H9 (cell line): ENCODE measurements around the gene MYO10. TPM values are rescaled to one million over a fixed set of nuclear protein-coding genes. Genes with fewer than 3 reads are reported as not detected.

ENCODE experiments used
- DNase-seq: peaks from one replicate; pipeline ENCODE4 v3.0.0-alpha.2; 2017
- H2AFZ ChIP-seq: one replicate; pipeline ENCODE4 v1.6.1; 2013; ENCODE audit warnings: mild to moderate bottlenecking, low read length, control low read depth, moderate library complexity
- H2AK5ac ChIP-seq: 2 replicates; pipeline ENCODE4 v1.6.1; 2013; ENCODE audit warnings: low read length, control low read depth, mixed read lengths; ENCODE audit not compliant: insufficient read length
- H2BK120ac ChIP-seq: one replicate; pipeline ENCODE4 v1.6.1; 2013; ENCODE audit warnings: low read depth, mild to moderate bottlenecking, low read length, control low read depth, inconsistent platforms; ENCODE audit not compliant: poor library complexity, severe bottlenecking
- H2BK12ac ChIP-seq: 2 replicates; pipeline ENCODE4 v1.6.1; 2013; ENCODE audit warnings: low read length, control low read depth, mixed read lengths, low read depth; ENCODE audit not compliant: insufficient read length
- H2BK15ac ChIP-seq: 2 replicates; pipeline ENCODE4 v1.6.1; 2013; ENCODE audit warnings: low read depth, low read length, control low read depth
- H2BK20ac ChIP-seq: one replicate; pipeline ENCODE4 v1.6.1; 2013; ENCODE audit warnings: low read depth, mild to moderate bottlenecking, low read length, control low read depth, inconsistent platforms; ENCODE audit not compliant: poor library complexity, severe bottlenecking
- H2BK5ac ChIP-seq: 2 replicates; pipeline ENCODE4 v1.6.1; 2013; ENCODE audit warnings: low read length, control low read depth, mixed read lengths; ENCODE audit not compliant: insufficient read length
- H3K14ac ChIP-seq: 2 replicates; pipeline ENCODE4 v1.6.1; 2013; ENCODE audit warnings: low read length, control low read depth; ENCODE audit not compliant: insufficient read depth
- H3K18ac ChIP-seq: 2 replicates; pipeline ENCODE4 v1.6.1; 2013; ENCODE audit warnings: low read depth, mild to moderate bottlenecking, mixed read lengths, low read length, control low read depth; ENCODE audit not compliant: insufficient read length
- H3K23ac ChIP-seq: 2 replicates; pipeline ENCODE4 v1.6.1; 2013; ENCODE audit warnings: low read length, control low read depth, mixed read lengths, low read depth; ENCODE audit not compliant: insufficient read length
- H3K23me2 ChIP-seq: 2 replicates; pipeline ENCODE4 v1.6.1; 2013; ENCODE audit warnings: low read depth, mild to moderate bottlenecking, mixed read lengths, low read length, control low read depth; ENCODE audit not compliant: insufficient read length, poor library complexity, severe bottlenecking
- H3K27ac ChIP-seq: 2 replicates; pipeline ENCODE4 v1.5.1; 2013; ENCODE audit warnings: low read length, control low read depth, mixed read lengths, low read depth; ENCODE audit not compliant: insufficient read length
- H3K27me3 ChIP-seq: 2 replicates; pipeline ENCODE4 v1.6.1; 2013; ENCODE audit warnings: low read length, control low read depth, inconsistent platforms; ENCODE audit not compliant: insufficient read depth
- H3K4ac ChIP-seq: 2 replicates; pipeline ENCODE4 v1.6.1; 2013; ENCODE audit warnings: low read depth, mild to moderate bottlenecking, control low read depth, inconsistent platforms, low read length, moderate library complexity
- H3K4me1 ChIP-seq: 2 replicates; pipeline ENCODE4 v1.6.1; 2013; ENCODE audit warnings: low read length, control low read depth, inconsistent platforms; ENCODE audit not compliant: insufficient read depth
- H3K4me2 ChIP-seq: 2 replicates; pipeline ENCODE4 v1.6.1; 2013; ENCODE audit warnings: low read length, control low read depth, mixed read lengths; ENCODE audit not compliant: insufficient read length, insufficient read depth
- H3K56ac ChIP-seq: 2 replicates; pipeline ENCODE4 v1.6.1; 2013; ENCODE audit warnings: low read depth, mild to moderate bottlenecking, mixed read lengths, low read length, control low read depth; ENCODE audit not compliant: insufficient read length
- H3K79me1 ChIP-seq: 2 replicates; pipeline ENCODE4 v1.6.1; 2013; ENCODE audit warnings: low read depth, mild to moderate bottlenecking, moderate library complexity, low read length, control low read depth, inconsistent platforms; ENCODE audit not compliant: insufficient read depth, poor library complexity, severe bottlenecking
- H3K79me2 ChIP-seq: 2 replicates; pipeline ENCODE4 v1.6.1; 2013; ENCODE audit warnings: low read length, control low read depth, inconsistent platforms; ENCODE audit not compliant: insufficient read depth
- H3K9ac ChIP-seq: 2 replicates; pipeline ENCODE4 v1.6.1; 2013; ENCODE audit warnings: low read length, control low read depth, mixed read lengths; ENCODE audit not compliant: insufficient read length; ENCODE audit errors: extremely low read depth
- H3K9me3 ChIP-seq: one replicate; pipeline ENCODE4 v1.6.1; 2013; ENCODE audit warnings: low read depth, low read length, inconsistent platforms; ENCODE audit not compliant: control insufficient read depth
- H3T11ph ChIP-seq: one replicate; pipeline ENCODE4 v1.6.1; 2013; ENCODE audit warnings: mild to moderate bottlenecking, low read length, control low read depth, inconsistent platforms
- H4K20me1 ChIP-seq: one replicate; pipeline ENCODE4 v1.6.1; 2013; ENCODE audit not compliant: control insufficient read depth, insufficient read length, insufficient read depth
- H4K5ac ChIP-seq: 2 replicates; pipeline ENCODE4 v1.6.1; 2013; ENCODE audit warnings: low read depth, mild to moderate bottlenecking, mixed read lengths, low read length, control low read depth; ENCODE audit not compliant: insufficient read length
- H4K8ac ChIP-seq: replicated peaks from 2 replicates; pipeline ENCODE4 v1.6.1; 2013; ENCODE audit warnings: low read length, control low read depth, mixed read lengths, low read depth; ENCODE audit not compliant: insufficient read length
- H4K91ac ChIP-seq: 2 replicates; pipeline ENCODE4 v1.6.1; 2013; ENCODE audit warnings: low read depth, mild to moderate bottlenecking, moderate library complexity, mixed read lengths, low read length, control low read depth; ENCODE audit not compliant: insufficient read length
- H3K27ac Mint-ChIP-seq, 3 experiments: 2 replicates in 2 of 3; 3 replicates in 1 of 3; pipeline ENCODE4 v1.8.0; 2020 to 2021; ENCODE audit warnings: mixed read lengths in 3 of 3, mild to moderate bottlenecking in 1 of 3, moderate library complexity in 1 of 3
- H3K27me3 Mint-ChIP-seq: 2 replicates; pipeline ENCODE4 v1.8.0; 2021; ENCODE audit warnings: low read depth, mild to moderate bottlenecking, moderate library complexity, mixed read lengths
- H3K36me3 Mint-ChIP-seq, 3 experiments: 2 replicates in 2 of 3; 3 replicates in 1 of 3; pipeline ENCODE4 v1.8.0; 2020 to 2021; ENCODE audit warnings: low read depth in 3 of 3, mixed read lengths in 3 of 3; ENCODE audit not compliant: insufficient read depth in 1 of 3
- H3K4me1 Mint-ChIP-seq, 2 experiments: 2 replicates each; pipeline ENCODE4 v1.8.0; 2020; ENCODE audit warnings: mixed read lengths in 2 of 2
- H3K4me3 Mint-ChIP-seq, 2 experiments: 2 replicates in 1 of 2; 3 replicates in 1 of 2; pipeline ENCODE4 v1.8.0; 2020 to 2021; ENCODE audit warnings: mild to moderate bottlenecking in 2 of 2, mixed read lengths in 2 of 2, moderate library complexity in 1 of 2
- H3K9me3 Mint-ChIP-seq, 2 experiments: 2 replicates in 1 of 2; 3 replicates in 1 of 2; pipeline ENCODE4 v1.8.0; 2020; ENCODE audit warnings: mild to moderate bottlenecking in 2 of 2, mixed read lengths in 2 of 2, moderate library complexity in 1 of 2
- CTCF ChIP-seq: fragments of 200-600 bp; sonication (generic); conservative IDR thresholded peaks from 3 replicates; pipeline ENCODE4 v1.8.0; 2021; ENCODE audit warnings: antibody characterized with exemption, mild to moderate bottlenecking
- WGBS: extraction: QIAGEN DNeasy Blood & Tissue Kit; methylation state at CpG from one replicate; pipeline ENCODE4 v1.1.7; 2013; ENCODE audit warnings: missing lambda C conversion rate, low lambda C conversion rate, mixed read lengths; ENCODE audit not compliant: insufficient read length; ENCODE audit errors: extremely low coverage; 5-methylcytosine and 5-hydroxymethylcytosine counted together
- total RNA-seq: library from RNA; stranded (reverse); gene quantifications from 2 replicates; pipeline ENCODE4 v1.2.1, GENCODE V29; 2021

MYO10 gene
- total RNA-seq, 1 experiment from 2014 or later: 127 TPM

DNA sequence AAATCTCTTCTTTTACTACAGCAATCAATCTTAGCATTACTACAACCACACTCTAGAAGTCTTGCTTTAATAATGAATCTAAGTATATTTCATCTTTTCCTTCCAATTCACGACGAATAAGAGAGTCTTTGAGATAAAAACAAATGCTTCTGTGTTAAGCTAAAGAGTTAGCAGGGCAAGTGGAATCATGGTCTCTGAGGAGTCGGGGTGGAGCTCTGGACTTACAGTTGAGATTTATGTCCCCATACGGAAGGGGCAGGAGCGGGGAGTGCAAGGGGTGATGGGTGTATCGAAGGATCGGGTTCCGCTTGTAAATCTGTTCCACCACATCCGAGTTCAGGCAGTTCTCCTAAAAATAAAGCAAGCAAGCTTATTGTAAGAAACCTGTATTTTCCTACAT lies 260.3 kb downstream of the MYO10 start:
- Histone ChIP-seq H2BK15ac (no peak overlapping the region), H3K4me1 (no peaks in the 10 kb centered on the region), H4K20me1 (peaks cover 2% of the 10 kb centered on the region), H3K23ac (no peak overlapping the region), H3T11ph (no peak overlapping the region), H3K9me3 (no peaks in the 10 kb centered on the region), H2BK5ac (no peak overlapping the region), H3K4ac (no peak overlapping the region), H3K27me3 (no peaks in the 10 kb centered on the region), H3K79me2 (no peaks in the 10 kb centered on the region), H2BK120ac (no peak overlapping the region), H2AK5ac (no peak overlapping the region), H4K8ac (no peak overlapping the region), H3K18ac (no peak overlapping the region), H4K5ac (no peak overlapping the region), H2AFZ (no peak overlapping the region), H3K23me2 (no peaks in the 10 kb centered on the region), H3K9ac (no peak overlapping the region), H3K14ac (no peak overlapping the region), H3K56ac (no peak overlapping the region), H2BK20ac (no peak overlapping the region), H3K4me2 (no peak overlapping the region), H3K79me1 (no peaks in the 10 kb centered on the region), H4K91ac (no peak overlapping the region), H2BK12ac (no peak overlapping the region), H3K27ac (no peak overlapping the region)
- peak overlapping the region in 1 of 3 experiments; percentile 76; a peak in 1 of 7 replicates for H3K27ac Mint-ChIP-seq
- H3K4me1 Mint-ChIP-seq: no peaks in the 10 kb centered on the region
- no CpG with 5 or more reads among the region's 9 CpGs for WGBS
- H3K36me3 Mint-ChIP-seq: peaks cover 63 to 96% (median 86%) of the 10 kb centered on the region in 3 experiments
- H3K27me3 Mint-ChIP-seq: no peaks in the 10 kb centered on the region
- DNase-seq: no peak
- TF ChIP-seq CTCF: no peak
- no peak overlapping the region for H3K4me3 Mint-ChIP-seq
- H3K9me3 Mint-ChIP-seq: no peaks in the 10 kb centered on the region
